Measurements from ENCODE around the gene PLA2G15. TPM values are rescaled to one million over a fixed set of nuclear protein-coding genes. Genes with fewer than 3 reads are reported as not detected.

PLA2G15 gene
- total and polyA plus RNA-seq, 9 donors, result 7.3 to 18.4 (median 9.7) TPM

DNA sequence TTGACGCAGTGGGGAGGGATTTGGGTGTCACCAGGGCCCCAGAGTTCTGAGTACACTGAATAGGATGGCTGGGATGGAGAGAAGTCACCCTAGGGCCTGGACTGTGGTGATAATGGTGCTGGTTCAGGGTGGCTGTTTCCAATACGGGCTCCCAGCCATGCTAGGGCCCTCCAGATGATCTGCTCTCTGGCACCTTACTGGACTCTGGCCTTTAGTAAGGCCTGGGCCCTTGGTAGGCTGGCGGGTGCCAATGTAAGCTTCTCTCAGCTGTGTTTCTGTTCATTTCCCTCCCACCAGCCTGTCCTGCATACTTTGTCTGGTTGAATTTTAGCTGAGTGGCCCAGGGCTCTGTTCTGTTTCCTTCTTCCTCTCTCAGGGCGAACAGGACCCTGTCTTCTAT is 2.8 kb downstream of the PLA2G15 start:
- H3K27me3 ChIP-seq, result no peaks in the 10 kb centered on the region
- no peak overlapping the region for H3K4me3 ChIP-seq
- no peak for DNase-seq
- H3K4me1 ChIP-seq (ENCODE audit: insufficient read depth), result peaks cover 11% of the 10 kb centered on the region
- 77 to 87% (median 83%) methylated on average over 4 of the region's 4 CpGs for WGBS, 3 donors
- H3K36me3 ChIP-seq, result no peaks in the 10 kb centered on the region
- no peak overlapping the region for H3K27ac ChIP-seq
- no peaks in the 10 kb centered on the region for H3K9me3 ChIP-seq
- TF ChIP-seq POLR2A (IDR thresholded peaks at IDR 0.05) (no peak), CTCF (IDR thresholded peaks at IDR 0.05) (no peak), EP300 (IDR thresholded peaks at IDR 0.05) (no peak)
- intact Hi-C loops (cut with DNase I), result no loop called here

DNA sequence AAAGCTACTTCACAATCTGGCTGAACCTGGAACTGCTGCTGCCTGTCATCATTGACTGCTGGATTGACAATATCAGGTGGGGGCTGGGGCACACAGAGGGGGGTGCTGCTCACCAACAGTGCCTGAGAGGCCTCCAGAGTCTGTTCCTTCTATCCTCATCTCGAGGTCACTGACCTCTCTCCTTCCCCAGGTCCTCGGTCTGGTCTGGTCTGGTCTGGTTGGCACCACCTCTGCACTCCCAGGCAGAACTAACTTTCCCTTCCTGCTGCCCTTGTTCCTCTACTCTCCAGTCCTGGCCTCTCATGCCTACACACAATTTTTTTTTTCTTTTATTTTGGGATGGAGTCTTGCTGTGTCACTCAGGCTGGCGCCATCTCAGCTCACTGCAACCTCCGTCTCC is 4.2 kb downstream of the PLA2G15 start:
- Histone ChIP-seq H3K27ac (no peak overlapping the region), H3K27me3 (no peaks in the 10 kb centered on the region), H3K4me1 (ENCODE audit: insufficient read depth) (peaks cover 10% of the 10 kb centered on the region), H3K4me3 (no peak overlapping the region), H3K9me3 (no peaks in the 10 kb centered on the region), H3K36me3 (no peaks in the 10 kb centered on the region)
- 91 to 92% (median 91%) methylated on average over 4 of the region's 4 CpGs for WGBS, 3 donors
- intact Hi-C loops (cut with DNase I), result no loop called here
- no peak for DNase-seq
- TF ChIP-seq POLR2A (IDR thresholded peaks at IDR 0.05), result no peak
- TF ChIP-seq CTCF (IDR thresholded peaks at IDR 0.05), result no peak
- no peak for TF ChIP-seq EP300 (IDR thresholded peaks at IDR 0.05)

DNA sequence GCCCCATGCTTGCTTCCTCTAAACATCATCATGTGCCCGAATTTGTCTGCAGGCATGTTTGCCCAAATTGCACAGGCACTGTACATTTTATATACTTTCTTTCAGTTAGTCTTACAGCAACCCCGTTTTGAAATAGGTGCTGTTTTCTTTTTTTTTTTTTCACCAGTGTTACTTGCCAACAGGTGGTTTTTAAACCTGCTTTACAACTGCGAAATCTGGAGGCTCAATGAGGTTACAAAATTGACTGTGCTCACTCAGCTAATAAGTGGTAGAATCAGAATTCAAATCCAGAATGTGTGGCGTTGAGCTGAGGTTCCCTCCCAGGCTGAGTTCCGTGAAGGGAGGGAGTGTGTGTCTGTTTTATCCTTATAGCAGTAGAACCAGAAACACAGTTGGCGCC is 5.8 kb downstream of the PLA2G15 start:
- H3K4me3 ChIP-seq, result no peak overlapping the region
- TF ChIP-seq POLR2A (IDR thresholded peaks at IDR 0.05), result no peak
- no peak for TF ChIP-seq EP300 (IDR thresholded peaks at IDR 0.05)
- no peak for TF ChIP-seq CTCF (IDR thresholded peaks at IDR 0.05)
- H3K4me1 ChIP-seq (ENCODE audit: insufficient read depth), result peaks cover 6% of the 10 kb centered on the region
- intact Hi-C loops (cut with DNase I), result no loop called here
- no peaks in the 10 kb centered on the region for H3K9me3 ChIP-seq
- DNase-seq, result no peak
- H3K27me3 ChIP-seq, result no peaks in the 10 kb centered on the region
- 89 to 90% (median 89%) methylated on average over 6 of the region's 6 CpGs for WGBS, 3 donors
- H3K36me3 ChIP-seq, result no peaks in the 10 kb centered on the region
- H3K27ac ChIP-seq, result no peak overlapping the region

GRCh38 chr16:68251832-68252231 is 6.7 kb downstream of the PLA2G15 start:
- Histone ChIP-seq H3K27me3 (no peaks in the 10 kb centered on the region), H3K27ac (no peak overlapping the region), H3K4me1 (ENCODE audit: insufficient read depth) (peaks cover 2% of the 10 kb centered on the region), H3K36me3 (no peaks in the 10 kb centered on the region), H3K4me3 (no peak overlapping the region), H3K9me3 (no peaks in the 10 kb centered on the region)
- no peak for DNase-seq
- 85 to 88% (median 86%) methylated on average over 5 of the region's 5 CpGs for WGBS, 3 donors
- TF ChIP-seq EP300 (IDR thresholded peaks at IDR 0.05) (no peak), POLR2A (IDR thresholded peaks at IDR 0.05) (no peak), CTCF (IDR thresholded peaks at IDR 0.05) (no peak)
- intact Hi-C loops (cut with DNase I), result no loop called here

GRCh38 chr16:68252383-68252782 is 7.2 kb downstream of the PLA2G15 start:
- Histone ChIP-seq H3K27ac (no peak overlapping the region), H3K9me3 (no peaks in the 10 kb centered on the region), H3K4me1 (ENCODE audit: insufficient read depth) (no peaks in the 10 kb centered on the region), H3K36me3 (no peaks in the 10 kb centered on the region), H3K27me3 (no peaks in the 10 kb centered on the region), H3K4me3 (no peak overlapping the region)
- TF ChIP-seq POLR2A (IDR thresholded peaks at IDR 0.05) (no peak), CTCF (IDR thresholded peaks at IDR 0.05) (no peak), EP300 (IDR thresholded peaks at IDR 0.05) (no peak)
- no peak for DNase-seq
- intact Hi-C loops (cut with DNase I), result no loop called here
- 76 to 86% (median 82%) methylated on average over 5 of the region's 5 CpGs for WGBS, 3 donors
